ENCODE measurements around the gene PVRIG.
"Not testable (repeated sequence)": the region's sequence is repeated elsewhere in the genome, so short reads cannot be mapped to it uniquely, and the experiment has no call there.

The PVRIG gene

GRCh38 chr7:100195901-100196322 is 23.8 kb upstream of the PVRIG start:
- DNase-seq = not testable (repeated sequence)

- no peak for DNase-seq
Observed at GRCh38 chr7:100198266-100198665, 21.5 kb upstream of the PVRIG start.

GRCh38 chr7:100200693-100201092 is 19.1 kb upstream of the PVRIG start:
- no peak for DNase-seq

- DNase-seq = no peak
Observed at GRCh38 chr7:100204454-100204853, 15.3 kb upstream of the PVRIG start.

GRCh38 chr7:100208911-100209408 is 10.8 kb upstream of the PVRIG start:
- DNase-seq = peak; percentile 46

GRCh38 chr7:100209493-100209892 is 10.3 kb upstream of the PVRIG start:
- no peak for DNase-seq

- DNase-seq = no peak
Observed at GRCh38 chr7:100210805-100211204, 8.9 kb upstream of the PVRIG start.

- peak; percentile 60 for DNase-seq
Observed at GRCh38 chr7:100211342-100211780, 8.4 kb upstream of the PVRIG start.

GRCh38 chr7:100212631-100213286 is 7.0 kb upstream of the PVRIG start:
- DNase-seq = no peak

GRCh38 chr7:100213672-100214071 is 6.1 kb upstream of the PVRIG start:
- no peak for DNase-seq

GRCh38 chr7:100214356-100214755 is 5.4 kb upstream of the PVRIG start:
- peak; percentile 41 for DNase-seq

- no peak for DNase-seq
Observed at GRCh38 chr7:100215895-100216294, 3.9 kb upstream of the PVRIG start.

GRCh38 chr7:100217934-100218333 is 1.8 kb upstream of the PVRIG start:
- not testable (repeated sequence) for DNase-seq

GRCh38 chr7:100219271-100219737 is 445 bp upstream of the PVRIG start:
- DNase-seq = peak; percentile 37

GRCh38 chr7:100220586-100221230 is 959 bp downstream of the PVRIG start:
- no peak for DNase-seq

- peak; percentile 88 for DNase-seq
Observed at GRCh38 chr7:100221231-100221718, 1.5 kb downstream of the PVRIG start.

- DNase-seq = peak; percentile 22
Observed at GRCh38 chr7:100221767-100222444, 2.2 kb downstream of the PVRIG start.

GRCh38 chr7:100222445-100223132 is 2.8 kb downstream of the PVRIG start:
- no peak for DNase-seq

- DNase-seq = not testable (repeated sequence)
Observed at GRCh38 chr7:100223376-100223927, 3.7 kb downstream of the PVRIG start.

- DNase-seq = not testable (repeated sequence)
Observed at GRCh38 chr7:100224891-100225290, 5.1 kb downstream of the PVRIG start.

GRCh38 chr7:100234660-100235317 is 15.0 kb downstream of the PVRIG start:
- not testable (repeated sequence) for DNase-seq

GRCh38 chr7:100239975-100240374 is 20.2 kb downstream of the PVRIG start:
- not testable (repeated sequence) for DNase-seq

Data from CD4-positive, alpha-beta T cell treated with Interleukin-6 for 4 hours (primary cell).